Epithelial cell of proximal tubule (primary cell): ENCODE measurements around the gene TEX14. TPM values are rescaled to one million over a fixed set of nuclear protein-coding genes. Genes with fewer than 3 reads are reported as not detected.

Experiments
- DNase-seq: peaks from one replicate; pipeline ENCODE4 v3.0.0-alpha.2; 2011; ENCODE audit warnings: low read depth
- H3K4me3 ChIP-seq: 2 replicates; pipeline ENCODE4 v1.5.1; 2011; ENCODE audit warnings: low read depth, mild to moderate bottlenecking, low read length
- total RNA-seq: library from RNA; depleted of rRNA; stranded (reverse); fragments of >200 nt; gene quantifications from 2 replicates; pipeline ENCODE4 v1.2.3, GENCODE V29; 2015
- TF ChIP-seq, protein P1 (sequence below): conservative IDR thresholded peaks from 2 replicates; pipeline ENCODE4 v1.5.1; 2012; ENCODE audit warnings: low read depth, mild to moderate bottlenecking, low read length

The TEX14 gene
- total RNA-seq, 1 donor from 2014 or later, result 0.06 TPM

DNA sequence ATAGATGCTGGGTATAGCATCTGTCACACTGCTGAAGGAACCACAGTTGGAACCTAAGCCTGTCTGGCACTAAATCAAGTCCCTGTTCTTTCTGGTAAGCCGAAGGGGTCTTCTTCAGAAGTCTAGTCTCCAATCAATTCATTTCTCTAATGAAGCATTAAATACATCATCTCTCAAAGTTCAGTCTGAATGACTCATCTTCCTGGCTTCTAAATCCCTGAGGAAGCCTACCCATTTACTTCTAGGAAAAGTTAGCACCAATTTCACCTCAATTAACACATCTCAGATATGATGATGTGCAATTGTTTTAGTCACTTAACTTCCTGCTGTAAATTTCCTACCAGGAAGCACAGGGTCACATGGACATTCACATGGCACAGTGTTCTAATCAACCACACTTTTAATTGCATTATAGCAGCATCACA, 49.9 kb downstream of the TEX14 start:
- no peak for DNase-seq
- H3K4me3 ChIP-seq, result no peak overlapping the region
- TF ChIP-seq, protein P1, sequence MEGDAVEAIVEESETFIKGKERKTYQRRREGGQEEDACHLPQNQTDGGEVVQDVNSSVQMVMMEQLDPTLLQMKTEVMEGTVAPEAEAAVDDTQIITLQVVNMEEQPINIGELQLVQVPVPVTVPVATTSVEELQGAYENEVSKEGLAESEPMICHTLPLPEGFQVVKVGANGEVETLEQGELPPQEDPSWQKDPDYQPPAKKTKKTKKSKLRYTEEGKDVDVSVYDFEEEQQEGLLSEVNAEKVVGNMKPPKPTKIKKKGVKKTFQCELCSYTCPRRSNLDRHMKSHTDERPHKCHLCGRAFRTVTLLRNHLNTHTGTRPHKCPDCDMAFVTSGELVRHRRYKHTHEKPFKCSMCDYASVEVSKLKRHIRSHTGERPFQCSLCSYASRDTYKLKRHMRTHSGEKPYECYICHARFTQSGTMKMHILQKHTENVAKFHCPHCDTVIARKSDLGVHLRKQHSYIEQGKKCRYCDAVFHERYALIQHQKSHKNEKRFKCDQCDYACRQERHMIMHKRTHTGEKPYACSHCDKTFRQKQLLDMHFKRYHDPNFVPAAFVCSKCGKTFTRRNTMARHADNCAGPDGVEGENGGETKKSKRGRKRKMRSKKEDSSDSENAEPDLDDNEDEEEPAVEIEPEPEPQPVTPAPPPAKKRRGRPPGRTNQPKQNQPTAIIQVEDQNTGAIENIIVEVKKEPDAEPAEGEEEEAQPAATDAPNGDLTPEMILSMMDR, result no peak

DNA sequence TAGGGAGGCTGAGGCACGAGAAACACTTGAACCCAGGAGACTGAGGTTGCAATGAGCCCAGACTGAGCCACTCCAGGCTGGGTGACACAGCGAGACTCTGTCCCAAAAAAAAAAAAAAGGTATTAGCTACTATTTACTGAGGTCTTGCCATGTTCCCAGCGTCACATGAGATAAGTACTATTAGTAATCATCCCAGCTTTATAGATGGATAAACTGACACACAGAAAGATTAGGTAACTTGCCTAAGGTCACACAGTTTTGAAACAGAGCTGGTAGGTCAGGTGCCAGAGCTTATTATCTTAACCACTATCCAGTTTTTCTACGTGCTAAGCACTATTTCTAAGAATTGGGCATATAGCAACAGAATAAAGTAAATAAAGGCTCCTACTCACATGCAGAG, 51.6 kb downstream of the TEX14 start:
- no peak overlapping the region for H3K4me3 ChIP-seq
- TF ChIP-seq, protein P1, result no peak
- no peak for DNase-seq

DNA sequence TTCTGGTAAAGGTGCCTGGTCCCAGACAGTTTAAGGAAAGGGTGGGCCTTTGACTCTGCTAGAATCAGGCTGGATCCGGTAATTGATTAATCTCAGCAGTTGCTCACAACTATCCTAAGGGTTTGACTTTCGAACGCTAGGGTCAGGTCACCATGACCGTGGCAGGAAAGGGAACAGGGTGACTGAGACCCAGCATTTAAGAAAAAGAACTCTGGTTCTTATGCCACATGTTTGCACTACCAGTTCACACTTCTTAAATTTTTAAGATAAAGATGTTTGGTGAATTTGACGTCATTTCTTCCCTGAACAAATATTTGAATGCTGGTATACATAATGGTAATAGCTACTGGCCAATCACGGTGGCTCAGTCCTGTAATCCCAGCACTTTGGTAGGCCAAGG, 52.2 kb downstream of the TEX14 start:
- no peak for DNase-seq
- no peak overlapping the region for H3K4me3 ChIP-seq
- TF ChIP-seq, protein P1, result no peak

DNA sequence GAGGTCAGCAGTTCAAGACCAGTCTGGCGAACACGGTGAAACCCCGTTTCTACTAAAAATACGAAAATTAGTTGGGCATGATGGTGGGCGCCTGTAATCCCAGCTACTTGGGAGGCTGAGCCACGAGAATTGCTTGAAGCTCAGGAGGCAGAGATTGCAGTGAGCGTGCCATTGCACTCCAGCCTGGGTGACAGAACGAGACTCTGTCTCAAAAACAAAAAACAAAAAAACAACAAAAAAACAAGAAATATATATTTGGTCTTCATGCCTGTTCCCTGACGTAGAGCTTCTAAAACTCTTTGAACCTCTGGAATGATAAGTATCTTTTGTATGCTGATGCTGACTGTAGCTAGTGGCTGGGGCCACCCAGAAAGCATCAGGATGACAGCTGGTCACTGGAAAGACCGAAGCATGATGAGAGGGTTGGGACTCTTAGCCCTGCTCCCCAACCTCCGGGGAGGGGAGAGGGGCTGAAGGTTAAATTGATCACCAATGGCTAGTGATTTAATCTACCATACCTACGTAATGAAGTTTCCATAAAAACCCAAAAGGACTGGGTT, 54.8 kb downstream of the TEX14 start:
- TF ChIP-seq, protein P1, result no peak
- H3K4me3 ChIP-seq, result no peak overlapping the region
- no peak for DNase-seq

DNA sequence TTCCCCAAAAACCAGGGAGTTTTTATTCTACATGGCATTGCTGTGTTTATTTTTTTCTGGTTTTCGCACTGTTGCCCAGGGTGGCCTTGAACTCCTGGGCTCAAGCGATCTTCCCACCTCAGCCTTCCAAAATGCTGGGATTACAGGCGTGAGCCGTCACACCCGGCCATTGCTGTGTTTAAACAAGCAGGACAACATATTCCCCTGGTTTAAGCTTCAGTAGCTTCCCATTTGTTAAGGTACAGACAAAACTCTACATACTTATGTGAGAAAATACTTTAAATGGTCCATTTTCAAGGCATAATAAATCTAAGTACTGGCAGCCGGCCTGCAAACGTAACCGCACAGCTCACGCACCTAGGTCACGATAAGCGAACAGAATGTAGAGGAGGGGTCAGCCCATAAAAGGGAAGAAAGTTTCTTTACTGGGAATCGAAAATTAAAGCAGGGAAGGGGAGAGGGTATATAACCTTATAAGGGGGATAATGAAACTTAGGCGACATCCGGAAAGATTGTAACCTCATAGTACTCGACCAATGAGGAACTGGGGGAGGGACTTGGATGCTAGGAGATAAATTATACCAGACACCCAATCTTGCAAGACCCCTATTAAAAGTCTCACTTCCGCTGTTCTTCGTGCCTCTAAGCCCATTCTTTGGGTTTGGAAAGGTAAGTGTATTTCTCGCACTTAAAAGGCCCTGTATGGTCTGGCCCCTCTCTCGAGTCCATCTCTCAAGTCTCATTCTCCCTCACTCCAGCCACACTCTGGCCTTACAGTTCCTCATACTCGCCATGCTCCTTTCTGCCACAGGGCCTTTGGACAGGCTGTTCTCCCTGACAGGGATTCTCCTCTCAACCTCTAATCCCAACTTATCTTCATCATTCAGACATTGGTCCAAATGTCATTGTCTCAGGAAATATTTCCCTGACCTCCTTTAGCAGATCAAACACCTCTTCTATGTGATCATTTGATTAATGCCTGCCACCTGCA, 59.2 kb downstream of the TEX14 start:
- H3K4me3 ChIP-seq, result peak overlapping the region; percentile 33
- no peak for DNase-seq
- TF ChIP-seq, protein P1, result no peak

DNA sequence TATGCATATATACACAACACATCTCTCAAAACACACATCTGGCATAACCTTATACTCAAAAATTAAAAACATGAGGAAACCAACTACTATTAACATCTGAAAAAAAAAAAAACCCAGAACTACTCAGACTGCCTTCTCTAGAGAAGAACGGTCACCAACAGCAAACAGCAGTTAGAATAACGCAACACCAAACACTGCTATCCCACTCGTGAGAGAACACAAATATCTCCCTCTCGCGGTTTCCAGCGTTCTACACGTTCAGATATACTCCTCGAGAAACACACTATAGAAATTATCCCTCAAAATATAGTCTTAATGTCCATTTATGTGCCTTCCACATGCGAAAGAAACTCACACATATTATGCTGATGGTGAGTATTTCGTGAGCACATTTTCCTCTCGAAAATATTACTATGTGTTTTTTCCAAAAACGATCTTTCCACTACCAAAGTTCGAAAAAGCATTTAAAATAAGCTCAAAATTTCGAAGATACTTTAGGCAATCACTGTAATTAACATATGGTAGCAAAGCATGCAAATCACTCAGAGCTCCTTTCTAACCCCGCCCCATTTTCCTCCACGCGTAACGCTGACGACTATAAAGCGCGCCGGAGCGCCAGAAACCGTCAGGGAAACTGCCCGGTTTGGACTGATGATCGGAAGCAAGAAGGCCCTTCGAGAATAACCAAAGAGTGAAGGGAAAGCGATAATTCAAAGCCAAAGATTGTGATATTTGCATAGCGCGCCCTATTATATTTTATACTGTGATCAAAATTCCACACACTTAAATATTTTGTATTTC, 60.1 kb downstream of the TEX14 start:
- TF ChIP-seq, protein P1, result peak; percentile 30
- H3K4me3 ChIP-seq, result peak overlapping the region; percentile 33
- peak; percentile 99 for DNase-seq
